DOHH2 (cell line): ENCODE results near the gene ACTR2.

Source experiments
- H3F3A ChIP-seq: fragments of 200-600 bp; sonication (generic), shearing (Covaris generic); 2 replicates; pipeline ENCODE4 v1.6.0; 2016; ENCODE audit warnings: antibody characterized with exemption, mild to moderate bottlenecking; ENCODE audit not compliant: control insufficient read depth, insufficient read depth
- H3K27ac ChIP-seq: fragments of 200-600 bp; sonication (generic); 2 replicates; pipeline ENCODE4 v1.5.1; 2014; ENCODE audit warnings: low read depth, mild to moderate bottlenecking, low read length, moderate library complexity
- H3K27me3 ChIP-seq: fragments of 200-600 bp; sonication (generic); 2 replicates; pipeline ENCODE4 v1.6.1; 2014; ENCODE audit warnings: mild to moderate bottlenecking, low read length, mixed read lengths; ENCODE audit not compliant: control insufficient read depth
- H3K36me3 ChIP-seq: fragments of 200-600 bp; sonication (generic); 2 replicates; pipeline ENCODE4 v1.6.1; 2014; ENCODE audit warnings: mild to moderate bottlenecking, low read length, moderate library complexity, mixed read lengths; ENCODE audit not compliant: control insufficient read depth
- H3K4me1 ChIP-seq: fragments of 200-600 bp; sonication (generic); 2 replicates; pipeline ENCODE4 v1.6.1; 2014; ENCODE audit warnings: mild to moderate bottlenecking, low read length, mixed read lengths; ENCODE audit not compliant: control insufficient read depth
- H3K4me2 ChIP-seq: fragments of 200-600 bp; sonication (generic); 2 replicates; pipeline ENCODE4 v1.6.0; 2014; ENCODE audit warnings: mild to moderate bottlenecking, low read length, moderate library complexity
- H3K4me3 ChIP-seq: fragments of 200-600 bp; sonication (generic); 2 replicates; pipeline ENCODE4 v1.5.1; 2014; ENCODE audit warnings: mild to moderate bottlenecking, low read length, mixed read lengths
- H3K79me2 ChIP-seq: fragments of 200-600 bp; sonication (generic); 2 replicates; pipeline ENCODE4 v1.6.1; 2014; ENCODE audit warnings: mild to moderate bottlenecking, low read length, mixed read lengths; ENCODE audit not compliant: control insufficient read depth
- H3K9me2 ChIP-seq: fragments of 200-600 bp; sonication (generic); replicated peaks from 2 replicates; pipeline ENCODE4 v1.6.1; 2014; ENCODE audit warnings: mild to moderate bottlenecking, low read length, mixed read lengths; ENCODE audit not compliant: control insufficient read depth
- H3K9me3 ChIP-seq: fragments of 200-600 bp; sonication (generic); 2 replicates; pipeline ENCODE4 v1.6.1; 2014; ENCODE audit warnings: antibody characterized with exemption, low read length, mixed read lengths; ENCODE audit not compliant: control insufficient read depth, insufficient read depth
- H4K20me1 ChIP-seq: fragments of 200-600 bp; sonication (generic); 2 replicates; pipeline ENCODE4 v1.6.0; 2014; ENCODE audit warnings: low read depth, mild to moderate bottlenecking, antibody characterized with exemption, low read length, moderate library complexity; ENCODE audit not compliant: control insufficient read depth, insufficient read depth
- CTCF ChIP-seq: fragments of 200-600 bp; sonication (generic); IDR thresholded peaks from one replicate; pipeline ENCODE4 v1.5.1; 2014; ENCODE audit warnings: antibody characterized with exemption, mild to moderate bottlenecking, low read depth, low read length; ENCODE audit not compliant: poor library complexity, severe bottlenecking
- EZH2phosphoT487 ChIP-seq: fragments of 200-600 bp; sonication (generic); IDR thresholded peaks from 2 replicates; pipeline ENCODE4 v1.6.1; 2017; ENCODE audit warnings: borderline replicate concordance, mild to moderate bottlenecking, antibody characterized with exemption, low read length, moderate library complexity, mixed read lengths

ACTR2 gene

GRCh38 chr2:65319072-65319673, 91.5 kb downstream of the ACTR2 start:
- no peaks in the 10 kb centered on the region for H4K20me1 ChIP-seq
- no peaks in the 10 kb centered on the region for H3K27me3 ChIP-seq
- no peaks in the 10 kb centered on the region for H3K9me3 ChIP-seq
- peaks cover 5% of the 10 kb centered on the region; the same call in 1 of the 2 replicates for H3F3A ChIP-seq
- H3K36me3 ChIP-seq = peaks cover 16% of the 10 kb centered on the region
- H3K27ac ChIP-seq = no peak overlapping the region
- H3K4me1 ChIP-seq = peaks cover 34% of the 10 kb centered on the region
- H3K4me3 ChIP-seq = no peak overlapping the region
- TF ChIP-seq CTCF (no peak), EZH2phosphoT487 (no peak)
- no peaks in the 10 kb centered on the region for H3K79me2 ChIP-seq
- H3K9me2 ChIP-seq = no peaks in the 10 kb centered on the region
- no peak overlapping the region for H3K4me2 ChIP-seq

- Histone ChIP-seq H3K79me2 (no peaks in the 10 kb centered on the region), H3K4me2 (no peak overlapping the region), H3K36me3 (peaks cover 18% of the 10 kb centered on the region), H4K20me1 (no peaks in the 10 kb centered on the region), H3K9me2 (no peaks in the 10 kb centered on the region), H3K4me1 (peaks cover 39% of the 10 kb centered on the region), H3K9me3 (no peaks in the 10 kb centered on the region), H3K27me3 (no peaks in the 10 kb centered on the region), H3K27ac (no peak overlapping the region), H3K4me3 (no peak overlapping the region), H3F3A (peaks cover 5% of the 10 kb centered on the region; the same call in 1 of the 2 replicates)
- TF ChIP-seq EZH2phosphoT487 (no peak), CTCF (no peak)
Observed at GRCh38 chr2:65319674-65320041, 92.0 kb downstream of the ACTR2 start.

GRCh38 chr2:65320042-65320725, 92.6 kb downstream of the ACTR2 start:
- TF ChIP-seq EZH2phosphoT487 (no peak), CTCF (peak; percentile 52)
- Histone ChIP-seq H3K4me2 (no peak overlapping the region), H3K27ac (no peak overlapping the region), H3K9me3 (no peaks in the 10 kb centered on the region), H3K9me2 (no peaks in the 10 kb centered on the region), H3K4me1 (peaks cover 44% of the 10 kb centered on the region), H3F3A (peaks cover 5% of the 10 kb centered on the region; the same call in 1 of the 2 replicates), H3K4me3 (no peak overlapping the region), H3K79me2 (no peaks in the 10 kb centered on the region), H3K36me3 (peaks cover 15% of the 10 kb centered on the region), H3K27me3 (no peaks in the 10 kb centered on the region), H4K20me1 (no peaks in the 10 kb centered on the region)
